Ramos (cell line): ENCODE results near the gene GSS.
"Not testable (repeated sequence)": the region's sequence is repeated elsewhere in the genome, so short reads cannot be mapped to it uniquely, and the experiment has no call there.

Experiments used
- in situ Hi-C: fragments of 300-500 bp; cut with MboI; formaldehyde crosslinking; loops from one replicate; pipeline ENCODE4 v1.14.3; 2022; ENCODE audit warnings: low sequenced_read_pairs; ENCODE audit not compliant: unreplicated experiment

The GSS gene

DNA sequence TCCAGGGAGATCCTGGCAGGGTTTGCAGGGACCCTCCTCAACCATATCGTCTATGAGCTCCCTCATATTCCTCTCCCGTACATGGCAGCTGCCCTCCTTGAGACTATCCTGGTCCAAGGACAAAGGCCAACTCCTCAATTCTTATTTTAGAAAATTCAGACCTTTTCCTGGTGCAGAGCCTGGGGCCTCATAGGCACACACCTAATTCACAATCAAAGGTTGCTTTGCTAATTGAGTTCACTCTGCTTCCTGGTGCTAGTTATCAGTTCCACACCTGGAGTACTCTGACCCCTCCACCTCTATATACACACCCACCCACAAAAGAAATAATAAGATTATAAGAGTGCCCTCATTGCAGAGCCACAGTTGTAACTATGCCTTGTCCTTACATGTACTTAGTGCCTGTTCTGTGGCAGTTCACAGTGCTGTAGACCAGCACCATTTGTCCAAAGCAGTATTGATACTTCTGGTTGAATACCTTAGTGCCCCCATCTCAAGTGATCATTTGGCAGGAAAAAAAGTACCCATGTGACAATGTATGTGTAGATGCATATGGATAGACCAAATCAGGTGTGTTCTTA is 38.7 kb downstream of the GSS start:
- in situ Hi-C loops: no loop called here

DNA sequence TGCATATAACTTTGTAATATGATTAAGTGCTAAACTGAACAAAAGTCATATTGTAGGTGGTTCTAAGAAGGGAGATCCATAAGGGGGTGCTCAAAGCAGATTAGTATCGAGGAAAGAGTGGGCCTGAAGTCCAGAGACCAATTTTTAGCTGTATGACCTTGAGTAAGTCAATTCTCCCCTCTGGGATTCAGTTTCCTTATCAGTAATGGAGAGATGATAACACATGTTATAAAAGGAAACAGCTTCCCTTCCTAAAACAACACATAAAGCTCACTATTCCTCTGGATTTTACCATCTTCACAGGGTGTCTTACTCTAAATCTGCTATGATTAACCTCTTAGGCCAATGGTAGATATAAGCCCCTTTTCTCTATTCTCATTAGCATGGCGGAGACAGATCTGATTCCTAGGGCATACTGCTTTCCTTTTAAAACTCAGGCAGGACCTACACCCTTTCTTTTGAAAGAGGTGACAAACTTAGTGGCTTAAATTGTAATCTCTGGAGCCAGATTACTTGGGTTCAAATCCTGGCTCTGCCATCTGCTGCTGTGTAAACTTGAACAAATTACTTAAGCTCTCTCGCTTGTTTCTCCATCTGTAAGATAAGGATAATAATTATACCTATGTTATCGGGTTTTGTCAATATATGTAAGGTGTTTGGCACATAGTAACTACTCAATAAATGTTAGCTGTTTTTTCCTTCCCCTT is 39.7 kb downstream of the GSS start:
- in situ Hi-C loops: no loop called here

DNA sequence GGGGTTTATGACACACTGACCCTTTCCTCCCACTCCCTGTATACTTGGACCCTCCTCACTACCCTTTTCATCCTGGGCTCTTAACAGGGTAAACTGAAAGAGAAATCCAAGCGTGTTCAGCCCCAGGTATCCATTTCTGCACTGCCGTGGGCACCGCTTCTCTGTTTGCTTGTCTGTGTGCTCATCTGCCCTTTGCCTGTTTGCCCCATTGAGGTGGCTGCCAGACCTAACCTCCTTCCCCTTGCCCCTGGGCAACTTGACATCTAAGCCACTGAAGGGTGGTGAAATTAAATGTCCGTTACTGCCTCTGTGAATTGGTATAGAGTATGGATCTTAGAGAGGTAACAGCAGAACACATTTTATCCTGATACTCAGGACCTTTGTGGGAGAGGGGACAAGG is 40.5 kb downstream of the GSS start:
- in situ Hi-C loops: no loop called here

DNA sequence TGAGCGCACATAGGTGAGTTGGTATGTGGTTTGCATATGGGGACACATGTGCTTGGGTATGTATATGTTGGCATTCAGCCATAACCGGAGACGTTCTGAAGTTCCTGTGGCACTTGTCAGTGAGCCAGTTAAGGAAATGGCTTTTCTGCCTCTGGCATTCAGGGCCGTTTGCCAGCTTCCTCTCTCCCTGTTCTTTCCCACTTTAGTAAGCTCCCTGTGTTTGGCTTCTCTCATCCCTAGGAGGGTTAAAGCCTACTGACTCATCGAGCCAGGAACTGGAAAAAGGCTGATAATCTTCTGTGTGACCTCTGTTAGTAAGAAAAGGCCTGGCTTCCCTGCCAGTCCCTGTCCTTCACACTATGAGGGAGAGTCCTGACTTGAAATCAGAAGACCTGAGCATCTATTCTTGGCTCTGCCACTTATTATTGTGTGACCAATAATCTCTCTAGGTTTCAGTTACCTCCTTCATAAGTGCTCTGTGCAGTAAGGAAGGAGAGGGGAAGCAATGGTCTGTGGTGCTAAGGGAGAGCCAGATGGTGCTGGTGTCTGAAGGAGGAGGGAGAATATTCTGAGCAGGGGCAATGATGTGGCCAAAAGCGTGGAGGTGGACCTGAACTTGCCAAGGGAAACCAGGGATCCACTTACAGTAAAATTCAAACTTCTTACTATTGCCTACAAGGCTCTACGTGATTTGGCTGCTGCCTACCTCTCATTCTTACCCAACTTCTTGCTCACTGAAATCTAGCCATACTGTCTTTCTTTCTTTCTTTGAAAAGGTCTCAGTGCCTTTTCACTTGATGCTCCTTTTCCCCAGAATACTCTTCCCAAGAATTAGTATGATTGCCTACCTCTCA is 47.8 kb downstream of the GSS start:
- in situ Hi-C loops: no loop called here

DNA sequence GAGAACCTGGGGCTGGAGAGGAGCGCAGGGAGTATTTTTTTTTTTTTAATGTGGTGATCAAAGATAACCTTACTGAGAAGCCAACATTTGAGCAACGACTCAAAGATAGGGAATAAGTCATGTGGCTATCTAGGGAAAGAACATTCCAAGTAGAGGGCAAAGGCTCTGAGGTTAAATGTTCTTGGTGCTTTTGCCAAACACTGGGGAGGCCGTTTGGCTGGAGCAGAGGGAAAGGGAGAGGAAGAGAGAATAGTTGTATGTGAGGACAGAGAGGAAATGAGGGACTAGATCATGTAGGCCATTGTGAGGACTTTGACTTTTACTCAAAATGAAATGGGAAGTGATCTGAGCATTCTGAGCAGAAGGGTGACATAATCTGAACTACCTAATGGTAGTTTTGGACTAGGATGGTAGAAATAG is 51.4 kb downstream of the GSS start:
- in situ Hi-C loops: no loop called here

DNA sequence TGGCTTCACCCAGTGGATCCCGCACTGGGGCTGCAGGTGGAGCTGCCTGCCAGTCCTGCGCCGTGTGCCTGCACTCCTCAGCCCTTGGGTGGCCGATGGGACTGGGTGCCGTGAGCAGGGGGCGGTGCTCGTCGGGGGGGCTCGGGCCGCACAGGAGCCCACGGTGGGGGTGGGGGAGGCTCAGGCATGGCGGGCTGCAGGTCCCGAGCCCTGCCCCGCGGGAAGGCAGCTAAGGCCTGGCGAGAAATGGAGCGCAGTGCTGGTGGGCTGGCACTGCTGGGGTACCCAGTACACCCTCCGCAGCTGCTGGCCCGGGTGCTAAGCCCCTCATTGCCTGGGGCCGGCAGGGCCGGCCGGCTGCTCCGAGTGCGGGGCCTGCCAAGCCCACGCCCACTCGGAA is 56.9 kb downstream of the GSS start:
- in situ Hi-C loops: not testable (repeated sequence)

DNA sequence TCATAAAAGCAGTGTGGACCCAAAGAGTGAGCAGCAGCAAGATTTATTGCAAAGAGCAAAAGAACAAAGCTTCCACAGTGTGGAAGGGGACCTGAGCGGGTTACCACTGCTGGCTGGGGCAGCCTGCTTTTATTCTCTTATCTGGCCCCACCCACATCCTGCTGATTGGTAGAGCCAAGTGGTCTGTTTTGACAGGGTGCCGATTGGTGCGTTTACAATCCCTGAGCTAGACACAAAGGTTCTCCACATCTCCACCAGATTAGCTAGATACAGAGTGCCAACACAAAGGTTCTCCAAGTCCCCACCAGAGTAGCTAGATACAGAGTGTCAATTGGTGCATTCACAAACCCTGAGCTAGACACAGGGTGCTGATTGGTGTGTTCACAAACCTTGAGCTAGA is 57.5 kb downstream of the GSS start:
- in situ Hi-C loops: not testable (repeated sequence)

DNA sequence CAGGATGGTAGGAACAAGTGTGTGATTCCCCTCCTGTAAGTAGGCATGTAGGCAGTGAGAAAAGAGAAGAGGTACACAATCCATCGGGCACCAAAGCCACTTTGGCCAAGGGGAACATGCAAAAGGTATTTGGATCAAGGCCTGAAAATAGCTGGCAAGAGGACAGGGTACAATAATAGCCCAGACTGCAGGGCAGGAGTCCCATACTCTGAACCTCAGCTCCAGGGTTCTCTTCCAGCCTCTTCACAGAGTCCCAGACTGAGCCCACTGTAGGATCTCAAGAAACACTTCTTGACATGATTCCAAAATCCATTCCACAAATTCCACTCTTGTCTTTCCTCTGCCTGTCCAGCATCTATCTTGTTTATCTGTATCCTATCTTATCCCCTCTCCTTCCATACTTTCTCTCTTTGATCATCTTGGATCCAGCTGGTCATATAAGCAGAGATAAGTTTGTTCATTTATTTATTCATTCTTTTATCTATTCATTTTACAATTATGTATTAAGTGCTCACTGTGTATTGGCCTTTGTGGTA is 59.5 kb downstream of the GSS start:
- in situ Hi-C loops: no loop called here

DNA sequence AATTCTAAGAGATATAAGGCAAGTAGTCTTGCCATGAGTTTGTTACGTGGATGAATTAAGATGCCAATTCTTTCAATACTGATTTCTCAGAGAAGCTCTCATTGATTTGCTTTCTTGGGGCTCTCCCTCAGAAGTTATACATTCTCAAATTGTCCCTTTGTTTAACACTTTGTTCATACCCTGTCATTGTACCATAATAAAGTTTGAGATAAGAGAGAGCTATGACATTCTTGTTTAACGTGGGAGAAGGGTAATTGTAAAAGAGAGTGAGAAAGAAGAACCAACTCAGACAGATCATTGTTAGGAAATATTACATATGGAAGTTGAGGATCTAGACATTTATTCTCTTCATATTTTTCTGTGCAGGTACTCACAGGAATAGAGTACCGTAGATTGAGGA is 60.1 kb downstream of the GSS start:
- in situ Hi-C loops: no loop called here

DNA sequence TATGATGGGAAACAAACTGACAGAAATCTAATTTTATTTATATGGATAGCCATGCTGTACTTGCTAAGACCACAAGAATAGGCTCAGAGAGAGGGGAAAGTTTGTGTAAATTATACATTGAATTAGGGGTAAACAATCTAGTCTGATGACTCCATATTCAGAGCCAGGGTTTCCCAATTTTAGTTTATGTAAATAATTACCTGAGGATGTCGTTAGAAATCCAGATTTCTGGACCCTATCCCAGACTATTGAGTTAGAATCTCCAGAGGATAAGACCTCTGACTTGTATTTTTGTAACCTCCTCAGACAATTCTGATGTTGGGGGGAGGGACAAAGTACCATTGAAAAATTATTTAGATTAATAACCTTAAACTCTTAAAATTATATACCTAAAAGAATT is 60.9 kb downstream of the GSS start:
- in situ Hi-C loops: no loop called here

DNA sequence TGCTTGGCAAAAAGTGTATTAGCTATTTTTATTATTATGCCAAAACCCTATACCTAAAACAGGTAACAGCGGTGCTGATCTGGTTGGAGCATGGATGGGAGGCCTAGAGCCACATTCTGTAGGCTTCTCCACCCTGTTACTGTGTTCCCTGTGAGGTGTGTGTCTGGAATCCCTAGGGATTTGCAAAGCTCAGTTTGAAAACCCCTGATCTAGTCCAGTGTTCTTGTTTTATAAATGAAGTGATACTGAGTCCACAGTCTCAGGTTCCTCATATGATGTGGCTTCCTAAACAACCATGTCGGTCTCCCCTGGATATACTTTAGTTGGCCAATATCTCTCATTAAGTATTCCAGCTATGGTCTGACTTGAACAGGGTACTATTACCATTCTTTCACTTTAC is 62.9 kb downstream of the GSS start:
- in situ Hi-C loops: no loop called here

DNA sequence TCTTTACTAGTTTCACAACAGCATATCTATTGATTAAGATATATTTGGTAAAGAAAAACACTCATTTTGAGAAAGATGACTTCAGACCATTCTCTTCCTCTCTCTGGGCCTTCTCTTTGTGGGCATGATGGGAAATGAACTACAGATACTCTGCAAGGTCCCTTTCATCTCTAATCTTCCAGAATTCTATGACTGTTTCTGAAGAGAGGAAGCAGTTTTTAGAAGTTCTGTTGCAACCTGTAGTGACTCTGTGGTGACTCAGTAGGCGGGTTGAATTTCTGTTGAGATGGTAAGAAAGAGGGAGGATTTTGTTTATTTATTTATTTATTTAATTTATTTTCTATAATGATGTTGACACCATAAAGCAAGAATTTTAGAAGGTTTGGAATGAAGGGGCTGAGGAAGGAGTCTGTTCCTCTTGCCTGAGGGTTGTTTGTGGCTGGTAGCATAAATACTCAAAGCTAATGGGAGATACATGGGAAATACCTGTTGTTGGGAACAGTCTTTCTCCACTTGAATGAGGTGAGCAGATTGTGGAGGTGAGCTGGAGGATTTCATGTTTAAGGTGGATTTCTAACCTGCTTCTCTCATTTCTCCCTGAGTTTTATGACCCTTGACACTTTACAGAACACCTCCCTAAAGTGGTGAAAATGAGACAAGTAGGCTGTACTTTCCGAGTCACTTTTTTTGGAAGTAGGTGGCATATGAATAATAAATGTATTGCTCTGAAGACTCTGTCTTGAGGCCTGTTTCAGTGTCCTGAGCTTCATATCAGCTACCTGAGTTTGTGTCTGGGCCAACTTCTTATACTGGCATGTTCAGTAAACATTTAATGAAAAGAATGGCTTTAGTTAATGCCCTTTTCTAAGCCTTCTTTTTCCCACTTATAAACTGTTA is 64.2 kb downstream of the GSS start:
- in situ Hi-C loops: no loop called here

DNA sequence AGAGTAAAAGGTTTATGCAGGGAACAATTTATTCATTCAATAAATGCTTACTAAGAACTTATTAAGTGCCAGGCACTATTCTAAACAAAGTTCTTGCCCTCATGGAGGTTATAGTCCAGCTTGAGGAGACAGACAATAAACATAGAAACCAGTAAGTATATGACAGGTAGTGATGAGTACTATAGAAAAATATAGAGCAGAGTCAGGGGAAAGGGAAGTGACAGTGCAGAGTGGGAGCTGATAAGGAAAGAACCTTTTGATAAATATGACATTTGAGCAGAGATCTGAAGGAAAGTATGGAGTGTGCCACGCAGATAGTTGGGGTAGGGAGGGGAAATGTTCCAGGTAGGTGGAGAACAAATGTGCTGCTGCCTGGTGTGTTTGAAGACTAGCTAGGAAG is 67.1 kb downstream of the GSS start:
- in situ Hi-C loops: no loop called here

DNA sequence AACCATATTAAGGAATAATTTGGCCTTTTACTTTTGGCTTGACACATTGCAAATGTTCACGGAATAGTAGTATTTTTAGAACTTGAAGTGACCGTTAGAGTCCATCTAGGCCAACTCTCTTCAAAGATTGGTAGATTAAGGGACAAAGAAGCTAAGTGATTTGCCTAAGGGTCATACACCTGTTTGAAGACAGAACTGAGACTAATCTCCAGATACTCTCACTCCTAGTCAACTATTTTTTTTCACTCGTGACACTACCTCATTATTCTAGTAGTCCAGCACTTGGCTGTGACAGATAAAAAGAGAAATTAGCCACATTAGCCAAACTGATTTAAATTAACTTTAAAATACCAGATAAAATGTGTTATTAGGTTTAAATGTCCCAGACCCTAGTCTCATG is 68.6 kb downstream of the GSS start:
- in situ Hi-C loops: no loop called here

DNA sequence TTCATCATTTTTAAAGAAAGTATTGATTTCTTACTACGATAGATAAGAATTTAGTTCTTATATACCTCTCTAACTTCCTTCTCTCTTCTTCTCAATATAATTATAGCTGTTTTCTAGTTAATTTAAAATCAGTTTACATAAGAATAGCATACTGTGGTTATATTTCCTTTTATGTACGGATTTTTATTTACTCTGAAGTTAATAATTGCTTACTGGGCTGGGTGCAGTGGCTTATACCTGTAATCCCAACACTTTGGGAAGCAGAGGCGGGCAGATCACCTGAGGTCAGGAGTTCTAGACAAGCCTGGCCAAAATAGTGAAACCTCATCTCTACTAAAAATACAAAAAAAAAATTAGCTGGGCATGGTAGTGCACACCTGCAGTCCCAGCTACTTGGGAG is 69.5 kb downstream of the GSS start:
- in situ Hi-C loops: no loop called here

DNA sequence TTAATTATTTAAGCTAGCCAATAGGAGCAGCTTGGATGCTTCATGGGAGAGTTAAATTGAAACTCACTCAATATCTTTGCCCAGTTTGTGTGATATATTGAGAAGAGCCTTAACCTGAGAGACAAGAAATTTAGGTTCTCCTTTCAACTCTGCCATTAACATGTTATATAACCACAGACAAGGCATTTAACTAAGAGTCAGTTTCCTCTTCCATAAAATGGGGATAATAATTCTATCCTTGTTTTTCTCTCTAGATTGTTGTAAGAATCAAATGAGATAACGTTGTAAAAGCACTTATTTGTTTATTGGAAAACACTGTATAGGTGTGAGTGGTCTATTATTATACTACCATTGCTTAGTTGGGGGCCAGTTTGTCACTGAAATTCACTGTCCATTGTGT is 71.3 kb downstream of the GSS start:
- in situ Hi-C loops: no loop called here

DNA sequence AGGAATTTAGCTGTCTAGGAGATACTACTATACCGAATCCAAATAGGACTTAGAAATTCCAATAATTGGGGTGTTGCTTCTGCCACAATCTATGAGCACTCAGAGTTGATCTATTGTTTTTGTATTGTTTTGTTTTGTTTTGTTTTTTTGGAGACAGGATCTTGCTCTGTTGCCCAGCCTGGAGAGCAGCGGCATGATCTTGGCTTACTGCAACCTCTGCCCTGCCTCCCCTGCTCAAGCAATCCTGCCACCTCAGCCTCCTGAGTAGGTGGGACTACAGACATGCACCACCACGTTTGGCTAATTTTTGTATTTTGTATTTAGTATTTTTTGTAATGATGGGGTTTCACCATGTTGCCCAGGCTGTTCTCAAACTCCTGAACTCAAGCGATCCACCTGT is 71.8 kb downstream of the GSS start:
- in situ Hi-C loops: no loop called here

DNA sequence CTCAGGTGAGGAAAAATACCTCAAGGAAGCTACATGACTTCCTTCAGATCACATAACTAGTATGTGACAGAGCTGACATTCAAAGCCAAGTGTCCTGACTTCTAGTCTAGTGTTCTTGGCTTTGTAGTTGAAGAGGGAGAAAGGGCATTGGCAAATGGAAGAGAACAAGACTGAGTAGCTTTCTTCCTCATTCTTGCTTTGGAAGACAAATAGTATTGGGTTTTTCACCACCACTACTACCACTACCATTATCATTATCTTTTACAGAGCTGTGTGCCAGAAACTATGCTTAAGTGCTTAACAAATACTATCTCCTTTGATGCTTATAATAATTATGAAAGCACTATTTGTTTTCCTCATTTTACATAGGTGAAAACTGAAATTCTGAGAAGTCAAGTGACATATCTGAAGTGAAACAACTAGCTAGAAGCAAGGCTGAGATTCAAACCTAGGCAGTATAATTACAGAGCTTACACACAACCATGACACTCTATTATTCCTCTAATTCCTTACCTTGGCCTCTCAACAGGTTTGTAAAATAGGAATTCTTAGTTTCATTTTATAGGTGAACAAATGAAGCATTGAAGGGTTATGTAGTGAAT is 72.4 kb downstream of the GSS start:
- in situ Hi-C loops: no loop called here

DNA sequence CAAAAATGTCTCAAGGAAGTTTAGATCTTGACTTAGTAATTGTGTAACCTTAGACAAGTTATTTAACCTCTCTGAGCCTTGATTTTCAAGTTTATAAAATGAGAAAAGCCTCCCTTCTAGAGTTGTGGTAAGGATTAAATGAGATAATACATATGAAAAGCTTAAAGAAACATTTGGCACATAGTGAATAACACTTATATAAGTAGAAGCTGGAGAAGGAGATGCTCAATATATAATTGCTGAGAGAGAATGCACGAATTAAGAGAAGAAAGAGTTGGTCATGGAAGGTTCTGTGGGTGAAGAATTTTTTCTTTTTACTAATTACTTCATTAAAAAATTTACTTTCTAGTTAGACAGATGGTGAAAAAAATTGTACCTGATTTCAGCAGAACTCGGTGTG is 73.9 kb downstream of the GSS start:
- in situ Hi-C loops: no loop called here

DNA sequence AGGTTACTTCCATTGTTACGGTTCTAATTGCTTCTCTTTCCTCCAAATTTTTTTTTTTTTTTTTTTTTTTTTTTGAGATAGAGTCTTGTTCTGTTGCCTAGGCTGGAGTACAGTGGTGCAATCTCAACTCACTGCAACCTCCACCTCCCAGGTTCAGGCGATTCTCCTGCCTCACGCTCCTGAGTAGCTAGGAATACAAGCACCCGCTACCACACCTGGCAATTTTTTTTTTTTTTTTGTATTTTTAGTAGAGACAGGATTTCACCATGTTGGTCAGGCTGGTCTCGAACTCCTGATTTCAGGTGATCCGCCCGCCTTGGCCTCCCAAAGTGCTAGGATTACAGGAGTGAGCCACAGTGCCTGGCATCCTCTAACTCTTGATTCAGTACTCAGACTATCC is 74.6 kb downstream of the GSS start:
- in situ Hi-C loops: not testable (repeated sequence)
